Esophagus muscularis mucosa (tissue), 3 donors: Measurements from ENCODE around the gene GRK3.

Experiments
- CTCF ChIP-seq, 3 experiments: fragments of 200-600 bp in 2 of 3; fragments of 450-650 bp in 1 of 3; sonication (generic) in 2 of 3; IDR thresholded peaks; one replicate each; pipeline ENCODE4 v1.5.1; 2017 to 2019; ENCODE audit warnings: antibody characterized with exemption in 3 of 3, mild to moderate bottlenecking in 2 of 3, moderate library complexity in 1 of 3
- POLR2A ChIP-seq: fragments of 450-650 bp; IDR thresholded peaks from one replicate; pipeline ENCODE4 v1.6.1; 2017; ENCODE audit warnings: antibody characterized with exemption, moderate library complexity, mild to moderate bottlenecking, low read depth

- TF ChIP-seq POLR2A (no peak), CTCF (IDR thresholded peaks at IDR 0.05) (no peak)
Measured at GRCh38 chr22:25540908-25541660, 23.4 kb upstream of the GRK3 start.
